Neuronal stem cell (in vitro differentiated cells): ENCODE data around the gene ZNF512B.
"Not testable (repeated sequence)": the region's sequence is repeated elsewhere in the genome, so short reads cannot be mapped to it uniquely, and the experiment has no call there.

Experiments
- DNase-seq: peaks from one replicate; pipeline ENCODE4 v3.0.0-alpha.2; 2013; ENCODE audit warnings: low spot score
- H2AFZ ChIP-seq: one replicate; pipeline ENCODE4 v1.6.1; 2013; ENCODE audit warnings: mild to moderate bottlenecking, low read length, inconsistent platforms
- H2AK5ac ChIP-seq: 2 replicates; pipeline ENCODE4 v1.6.1; 2013; ENCODE audit warnings: low read depth, mild to moderate bottlenecking, inconsistent platforms, low read length, moderate library complexity, mixed read lengths
- H2BK120ac ChIP-seq: 2 replicates; pipeline ENCODE4 v1.6.1; 2013; ENCODE audit warnings: low read depth, mild to moderate bottlenecking, inconsistent platforms, low read length, moderate library complexity, mixed read lengths
- H2BK12ac ChIP-seq: one replicate; pipeline ENCODE4 v1.6.1; 2013; ENCODE audit warnings: low read length, inconsistent platforms
- H2BK15ac ChIP-seq: 2 replicates; pipeline ENCODE4 v1.6.1; 2013; ENCODE audit warnings: mild to moderate bottlenecking, low read length, inconsistent platforms, mixed read lengths
- H2BK5ac ChIP-seq: one replicate; pipeline ENCODE4 v1.6.1; 2013; ENCODE audit warnings: inconsistent platforms, mild to moderate bottlenecking, low read length, moderate library complexity
- H3K14ac ChIP-seq: one replicate; pipeline ENCODE4 v1.6.1; 2013; ENCODE audit warnings: low read length, inconsistent platforms
- H3K18ac ChIP-seq: 2 replicates; pipeline ENCODE4 v1.6.1; 2013; ENCODE audit warnings: low read length, inconsistent platforms
- H3K23ac ChIP-seq: 2 replicates; pipeline ENCODE4 v1.6.1; 2013; ENCODE audit warnings: low read depth, mild to moderate bottlenecking, mixed read lengths, low read length, inconsistent platforms; ENCODE audit not compliant: poor library complexity
- H3K27ac ChIP-seq: replicated peaks from 3 replicates; pipeline ENCODE4 v1.5.1; 2013; ENCODE audit warnings: low read length, inconsistent platforms
- H3K27me3 ChIP-seq, 3 experiments: 2 replicates each; pipeline ENCODE4 v1.6.1; 2013; ENCODE audit warnings: low read length in 3 of 3, mild to moderate bottlenecking in 2 of 3, inconsistent platforms in 1 of 3, low read depth in 1 of 3, mixed read lengths in 1 of 3, moderate library complexity in 1 of 3; ENCODE audit not compliant: control insufficient read depth in 3 of 3, insufficient read depth in 3 of 3
- H3K36me3 ChIP-seq, 2 donors: replicated peaks in 1 of 2; 2 replicates each; pipeline ENCODE4 v1.6.1; 2013; ENCODE audit warnings: low read length in 2 of 2; ENCODE audit not compliant: control insufficient read depth in 2 of 2, insufficient read depth in 2 of 2
- H3K4ac ChIP-seq: 2 replicates; pipeline ENCODE4 v1.6.1; 2013; ENCODE audit warnings: inconsistent platforms, mild to moderate bottlenecking, low read length, moderate library complexity
- H3K4me1 ChIP-seq, 2 donors: 1 replicate in 1 of 2; 2 replicates in 1 of 2; pipeline ENCODE4 v1.6.1; 2013; ENCODE audit warnings: low read length in 2 of 2, low read depth in 1 of 2; ENCODE audit not compliant: control insufficient read depth in 2 of 2, insufficient read depth in 1 of 2
- H3K4me2 ChIP-seq: one replicate; pipeline ENCODE4 v1.6.1; 2013; ENCODE audit warnings: mild to moderate bottlenecking, low read length, inconsistent platforms; ENCODE audit not compliant: insufficient read depth, poor library complexity, severe bottlenecking
- H3K4me3 ChIP-seq, 2 donors: 2 replicates each; pipeline ENCODE4 v1.5.1; 2013; ENCODE audit warnings: low read length in 2 of 2, mild to moderate bottlenecking in 2 of 2, inconsistent platforms in 1 of 2, moderate library complexity in 1 of 2
- H3K79me1 ChIP-seq: one replicate; pipeline ENCODE4 v1.6.1; 2013; ENCODE audit warnings: low read depth, mild to moderate bottlenecking, inconsistent platforms, low read length, moderate library complexity
- H3K9ac ChIP-seq: one replicate; pipeline ENCODE4 v1.6.1; 2013; ENCODE audit warnings: mild to moderate bottlenecking, low read depth, low read length, inconsistent platforms; ENCODE audit not compliant: poor library complexity
- H3K9me3 ChIP-seq, 2 donors: replicated peaks in 1 of 2; 2 replicates each; pipeline versions ENCODE3 to v1.6.1; 2013; ENCODE audit warnings: low read length in 2 of 2, mild to moderate bottlenecking in 2 of 2, inconsistent platforms in 1 of 2, low read depth in 1 of 2, mixed read lengths in 1 of 2, moderate library complexity in 1 of 2; ENCODE audit not compliant: control insufficient read depth in 2 of 2, insufficient read depth in 1 of 2
- H4K8ac ChIP-seq: one replicate; pipeline ENCODE4 v1.6.1; 2013; ENCODE audit warnings: low read depth, mild to moderate bottlenecking, inconsistent platforms, low read length, moderate library complexity
- H4K91ac ChIP-seq: one replicate; pipeline ENCODE4 v1.6.1; 2013; ENCODE audit warnings: low read length, low read depth, mild to moderate bottlenecking, inconsistent platforms; ENCODE audit not compliant: poor library complexity
- WGBS, 2 donors: extraction: QIAGEN DNeasy Blood & Tissue Kit; methylation state at CpG; one replicate each; pipeline ENCODE4 v1.1.7; 2013; ENCODE audit warnings: missing lambda C conversion rate in 2 of 2, mixed read lengths in 1 of 2; ENCODE audit not compliant: insufficient read length in 2 of 2, insufficient replicate concordance in 1 of 2; ENCODE audit errors: extremely low coverage in 2 of 2; 5-methylcytosine and 5-hydroxymethylcytosine counted together

ZNF512B gene

GRCh38 chr20:63917811-63918210 lies 51.9 kb downstream of the ZNF512B start:
- H3K4me2 ChIP-seq, result no peak overlapping the region
- no CpG with 5 or more reads among the region's 11 CpGs for WGBS, 2 donors
- no peak for DNase-seq
- H3K9ac ChIP-seq, result peak overlapping the region; percentile 24
- H3K36me3 ChIP-seq, result peaks cover 5 to 39% of the 10 kb centered on the region in 2 donors
- no peak overlapping the region for H3K4me3 ChIP-seq
- H3K18ac ChIP-seq, result no peak overlapping the region
- peaks cover 0 to 3% of the 10 kb centered on the region in 2 donors for H3K4me1 ChIP-seq
- H3K27ac ChIP-seq, result no peak overlapping the region
- no peak overlapping the region for H4K8ac ChIP-seq
- H3K4ac ChIP-seq, result no peak overlapping the region
- H3K27me3 ChIP-seq, result no peaks in the 10 kb centered on the region
- H3K9me3 ChIP-seq, result peaks cover 5 to 13% of the 10 kb centered on the region in 2 donors
- H3K23ac ChIP-seq, result peak overlapping the region; percentile 37
- H4K91ac ChIP-seq, result no peak overlapping the region
- no peak overlapping the region for H2AK5ac ChIP-seq
- no peak overlapping the region for H2BK15ac ChIP-seq
- no peak overlapping the region for H2BK12ac ChIP-seq
- H3K14ac ChIP-seq, result no peak overlapping the region
- H2AFZ ChIP-seq, result no peak overlapping the region
- H2BK120ac ChIP-seq, result no peak overlapping the region
- H3K79me1 ChIP-seq, result peaks cover 8% of the 10 kb centered on the region
- H2BK5ac ChIP-seq, result no peak overlapping the region

DNA sequence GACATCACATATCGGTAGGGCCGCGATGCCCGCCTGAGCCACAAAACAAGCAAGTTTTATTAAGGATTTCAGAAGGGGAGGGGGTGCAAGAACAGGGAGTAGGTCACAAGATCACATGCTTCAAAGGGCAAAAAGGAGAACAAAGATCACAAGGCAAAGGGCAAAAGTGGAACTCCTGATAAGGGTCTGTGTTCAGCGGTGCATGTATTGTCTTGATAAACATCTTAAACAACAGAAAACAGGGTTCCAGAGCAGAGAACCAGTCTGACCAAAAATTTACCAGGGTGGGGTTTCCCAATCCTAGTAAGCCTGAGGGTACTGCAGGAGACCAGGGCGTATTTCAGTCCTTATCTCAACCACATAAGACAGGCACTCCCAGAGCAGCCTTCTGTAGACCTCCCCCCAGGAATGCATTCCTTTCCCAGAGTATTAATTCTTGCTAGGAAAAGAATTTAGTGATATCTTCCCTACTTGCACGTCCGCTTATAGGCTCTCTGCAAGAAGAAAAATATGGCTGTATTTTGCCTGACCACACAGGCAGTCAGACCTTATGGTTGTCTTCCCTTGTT lies 53.3 kb downstream of the ZNF512B start:
- not testable (repeated sequence) for H3K79me1 ChIP-seq, H3K9ac ChIP-seq, H2AFZ ChIP-seq, H2BK15ac ChIP-seq, H4K8ac ChIP-seq, H3K27ac ChIP-seq, H3K27me3 ChIP-seq, H4K91ac ChIP-seq, H3K14ac ChIP-seq, H3K4me1 ChIP-seq, H3K4me3 ChIP-seq, DNase-seq, H3K4me2 ChIP-seq, H2AK5ac ChIP-seq, H3K23ac ChIP-seq, H2BK5ac ChIP-seq, H2BK12ac ChIP-seq, H3K4ac ChIP-seq, H3K18ac ChIP-seq, H2BK120ac ChIP-seq
- Histone ChIP-seq H3K9me3 (peaks cover 5 to 13% of the 10 kb centered on the region in 2 donors), H3K36me3 (peaks cover 5 to 29% of the 10 kb centered on the region in 2 donors)
- WGBS, 2 donors, result no CpG with 5 or more reads among the region's 8 CpGs

- H3K79me1 ChIP-seq, result peaks cover 10% of the 10 kb centered on the region
- peaks cover 5 to 13% of the 10 kb centered on the region in 2 donors for H3K9me3 ChIP-seq
- H3K18ac ChIP-seq, result no peak overlapping the region
- H3K36me3 ChIP-seq, result peaks cover 5 to 24% of the 10 kb centered on the region in 2 donors
- H2BK12ac ChIP-seq, result no peak overlapping the region
- no peak overlapping the region for H3K9ac ChIP-seq
- no peak overlapping the region for H3K23ac ChIP-seq
- no peak overlapping the region for H2AK5ac ChIP-seq
- H2BK5ac ChIP-seq, result no peak overlapping the region
- no peak for DNase-seq
- H3K27ac ChIP-seq, result no peak overlapping the region
- H2BK15ac ChIP-seq, result no peak overlapping the region
- H3K4me3 ChIP-seq, result no peak overlapping the region
- H4K91ac ChIP-seq, result no peak overlapping the region
- no peak overlapping the region for H4K8ac ChIP-seq
- H3K14ac ChIP-seq, result no peak overlapping the region
- no peak overlapping the region for H3K4me2 ChIP-seq
- H3K27me3 ChIP-seq, result no peaks in the 10 kb centered on the region
- H2AFZ ChIP-seq, result no peak overlapping the region
- H2BK120ac ChIP-seq, result no peak overlapping the region
- H3K4me1 ChIP-seq, result peaks cover 0 to 3% of the 10 kb centered on the region in 2 donors
- no CpG with 5 or more reads among the region's 6 CpGs for WGBS, 2 donors
- H3K4ac ChIP-seq, result peak overlapping the region; percentile 13
These were observed 54.3 kb downstream of the ZNF512B start for GRCh38 chr20:63915471-63915870.

DNA sequence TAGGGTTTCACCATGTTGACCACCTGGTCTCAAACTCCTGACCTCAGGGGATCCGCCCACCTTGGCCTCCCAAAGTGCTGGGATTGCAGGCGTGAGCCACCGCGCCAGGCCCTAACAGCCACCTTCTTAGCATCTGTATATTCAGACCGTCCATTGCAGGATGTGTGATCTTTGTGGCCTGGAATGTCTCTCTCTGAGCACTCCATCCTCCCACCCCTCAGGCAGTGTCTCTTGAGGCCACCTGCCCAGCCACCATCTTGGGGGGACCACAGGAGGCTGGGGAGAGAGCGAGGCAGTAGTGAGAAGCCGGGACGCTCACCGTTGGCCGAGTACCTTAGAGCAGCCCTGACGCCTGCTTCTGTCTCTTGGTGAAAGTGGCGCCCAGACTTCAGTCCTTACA lies 56.0 kb downstream of the ZNF512B start:
- Histone ChIP-seq H2BK15ac (no peak overlapping the region), H2BK120ac (no peak overlapping the region), H3K36me3 (peaks cover 5 to 13% of the 10 kb centered on the region in 2 donors), H3K4me3 (no peak overlapping the region), H3K27ac (no peak overlapping the region), H3K23ac (no peak overlapping the region), H2BK5ac (no peak overlapping the region), H3K18ac (no peak overlapping the region), H2AK5ac (no peak overlapping the region), H4K91ac (no peak overlapping the region), H4K8ac (no peak overlapping the region), H3K4me1 (peaks cover 0 to 3% of the 10 kb centered on the region in 2 donors), H2BK12ac (no peak overlapping the region), H2AFZ (no peak overlapping the region), H3K4me2 (no peak overlapping the region), H3K14ac (no peak overlapping the region), H3K27me3 (no peaks in the 10 kb centered on the region), H3K4ac (no peak overlapping the region), H3K79me1 (peaks cover 10% of the 10 kb centered on the region), H3K9me3 (peaks cover 5 to 13% of the 10 kb centered on the region in 2 donors), H3K9ac (no peak overlapping the region)
- no peak for DNase-seq
- WGBS, 2 donors, result no CpG with 5 or more reads among the region's 12 CpGs
